ENCODE measurements around the gene MGAM2.

MGAM2 gene

GRCh38 chr7:142114207-142114606 is 2.7 kb downstream of the MGAM2 start:
- H3K4me3 ChIP-seq (replicated peaks; ENCODE audit: low read depth, low read length): no peak overlapping the region
- no peak for TF ChIP-seq CTCF (IDR thresholded peaks at IDR 0.05; ENCODE audit: low read length, missing control alignments)
- DNase-seq (ENCODE audit: low read depth): no peak

GRCh38 chr7:142120524-142120923 is 9.0 kb downstream of the MGAM2 start:
- no peak overlapping the region for H3K4me3 ChIP-seq (replicated peaks; ENCODE audit: low read depth, low read length)
- no peak for TF ChIP-seq CTCF (IDR thresholded peaks at IDR 0.05; ENCODE audit: low read length, missing control alignments)
- DNase-seq (ENCODE audit: low read depth): no peak

- no peak overlapping the region for H3K4me3 ChIP-seq (replicated peaks; ENCODE audit: low read depth, low read length)
- no peak for TF ChIP-seq CTCF (IDR thresholded peaks at IDR 0.05; ENCODE audit: low read length, missing control alignments)
- DNase-seq (ENCODE audit: low read depth): no peak
Measured at GRCh38 chr7:142123184-142123583, 11.7 kb downstream of the MGAM2 start.

GRCh38 chr7:142125256-142125955 is 13.9 kb downstream of the MGAM2 start:
- DNase-seq (ENCODE audit: low read depth): no peak
- no peak for TF ChIP-seq CTCF (IDR thresholded peaks at IDR 0.05; ENCODE audit: low read length, missing control alignments)
- no peak overlapping the region for H3K4me3 ChIP-seq (replicated peaks; ENCODE audit: low read depth, low read length)

GRCh38 chr7:142130267-142130666 is 18.7 kb downstream of the MGAM2 start:
- DNase-seq (ENCODE audit: low read depth): no peak
- H3K4me3 ChIP-seq (replicated peaks; ENCODE audit: low read depth, low read length): no peak overlapping the region
- TF ChIP-seq CTCF (IDR thresholded peaks at IDR 0.05; ENCODE audit: low read length, missing control alignments): no peak

- H3K4me3 ChIP-seq (replicated peaks; ENCODE audit: low read depth, low read length): no peak overlapping the region
- no peak for TF ChIP-seq CTCF (IDR thresholded peaks at IDR 0.05; ENCODE audit: low read length, missing control alignments)
- DNase-seq (ENCODE audit: low read depth): no peak
Measured at GRCh38 chr7:142131439-142132185, 20.1 kb downstream of the MGAM2 start.
